ENCODE results near the gene ICE1. TPM values are rescaled to one million over a fixed set of nuclear protein-coding genes. Genes with fewer than 3 reads are reported as not detected.
A peak's percentile ranks its signal among the peaks of the same experiment; 100 is the strongest.

ICE1 gene
- total RNA-seq, 1 donor from 2014 or later = 37.8 TPM

DNA sequence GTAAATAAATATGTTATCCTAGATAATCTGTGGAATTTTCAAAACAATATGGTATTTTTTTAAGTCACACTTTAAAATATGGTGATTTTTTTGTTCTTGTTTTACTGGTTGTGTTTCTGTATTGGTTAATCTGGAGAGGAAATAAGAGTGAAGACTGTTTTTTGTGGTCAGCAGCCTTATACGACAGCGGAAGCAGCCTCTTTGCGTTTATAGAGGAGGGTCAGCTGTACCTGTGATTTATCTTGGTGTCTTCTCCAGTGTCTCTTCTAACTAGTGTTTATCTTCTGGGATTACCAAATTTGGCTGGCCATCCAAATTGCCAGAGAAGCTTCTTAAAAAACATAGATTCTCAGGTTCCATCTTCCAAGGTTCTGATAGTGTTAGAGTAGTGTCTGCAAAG, 58.7 kb downstream of the ICE1 start:
- no peak overlapping the region for H3K4me3 Mint-ChIP-seq
- H3K36me3 Mint-ChIP-seq = peaks cover 31% of the 10 kb centered on the region
- H3K27me3 Mint-ChIP-seq = no peaks in the 10 kb centered on the region
- H3K27ac Mint-ChIP-seq = no peak overlapping the region
- no peaks in the 10 kb centered on the region for H3K9me3 Mint-ChIP-seq
- TF ChIP-seq, protein P1, sequence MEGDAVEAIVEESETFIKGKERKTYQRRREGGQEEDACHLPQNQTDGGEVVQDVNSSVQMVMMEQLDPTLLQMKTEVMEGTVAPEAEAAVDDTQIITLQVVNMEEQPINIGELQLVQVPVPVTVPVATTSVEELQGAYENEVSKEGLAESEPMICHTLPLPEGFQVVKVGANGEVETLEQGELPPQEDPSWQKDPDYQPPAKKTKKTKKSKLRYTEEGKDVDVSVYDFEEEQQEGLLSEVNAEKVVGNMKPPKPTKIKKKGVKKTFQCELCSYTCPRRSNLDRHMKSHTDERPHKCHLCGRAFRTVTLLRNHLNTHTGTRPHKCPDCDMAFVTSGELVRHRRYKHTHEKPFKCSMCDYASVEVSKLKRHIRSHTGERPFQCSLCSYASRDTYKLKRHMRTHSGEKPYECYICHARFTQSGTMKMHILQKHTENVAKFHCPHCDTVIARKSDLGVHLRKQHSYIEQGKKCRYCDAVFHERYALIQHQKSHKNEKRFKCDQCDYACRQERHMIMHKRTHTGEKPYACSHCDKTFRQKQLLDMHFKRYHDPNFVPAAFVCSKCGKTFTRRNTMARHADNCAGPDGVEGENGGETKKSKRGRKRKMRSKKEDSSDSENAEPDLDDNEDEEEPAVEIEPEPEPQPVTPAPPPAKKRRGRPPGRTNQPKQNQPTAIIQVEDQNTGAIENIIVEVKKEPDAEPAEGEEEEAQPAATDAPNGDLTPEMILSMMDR (conservative IDR thresholded peaks at IDR 0.05) = no peak
- H3K4me1 Mint-ChIP-seq (ENCODE audit: unreplicated experiment) = no peaks in the 10 kb centered on the region
- no peak for DNase-seq (ENCODE audit: extremely low spot score, unreplicated experiment)

DNA sequence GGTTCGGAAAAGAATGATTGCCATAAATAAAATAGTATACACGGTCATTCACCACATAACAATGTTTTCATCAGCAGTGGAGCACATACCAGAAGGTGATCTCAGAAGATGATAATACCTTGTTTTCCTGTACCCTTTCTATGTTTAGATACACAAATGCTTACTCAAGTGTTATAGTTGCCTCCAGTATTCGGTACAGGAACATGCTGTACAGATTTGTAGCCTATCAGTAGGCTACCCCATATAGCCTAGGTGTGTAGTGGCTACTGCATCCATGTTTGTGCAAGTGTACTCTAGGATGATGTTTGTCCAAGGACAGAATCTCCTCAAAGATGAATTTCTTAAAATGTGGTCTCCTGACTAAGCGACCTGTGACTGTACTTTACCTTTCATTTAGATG, 59.2 kb downstream of the ICE1 start:
- no peak overlapping the region for H3K4me3 Mint-ChIP-seq
- H3K36me3 Mint-ChIP-seq = peaks cover 28% of the 10 kb centered on the region
- no peaks in the 10 kb centered on the region for H3K4me1 Mint-ChIP-seq (ENCODE audit: unreplicated experiment)
- no peaks in the 10 kb centered on the region for H3K27me3 Mint-ChIP-seq
- no peak overlapping the region for H3K27ac Mint-ChIP-seq
- DNase-seq (ENCODE audit: extremely low spot score, unreplicated experiment) = no peak
- TF ChIP-seq, protein P1 (conservative IDR thresholded peaks at IDR 0.05) = no peak
- no peaks in the 10 kb centered on the region for H3K9me3 Mint-ChIP-seq

DNA sequence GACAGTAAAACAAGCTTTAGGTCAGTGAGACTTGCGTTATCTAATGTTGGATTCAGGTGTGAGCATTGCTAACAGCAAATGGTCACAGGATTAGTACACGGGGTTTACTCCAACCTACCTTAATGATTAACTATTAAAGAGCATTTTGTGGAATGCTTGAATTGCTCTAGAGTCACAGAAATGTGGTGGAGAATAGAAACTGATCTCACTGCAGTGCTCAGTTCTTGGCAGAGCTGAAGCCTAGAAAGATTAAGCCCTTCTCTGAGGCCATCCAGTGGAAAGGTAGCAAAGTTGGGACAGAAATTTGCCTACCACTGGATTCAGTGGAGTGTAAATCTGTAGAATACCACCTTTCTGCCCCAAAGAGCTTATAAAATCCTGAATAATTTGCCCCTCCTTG, 60.9 kb downstream of the ICE1 start:
- Mint-ChIP-seq H3K9me3 (no peaks in the 10 kb centered on the region), H3K27ac (peak overlapping the region; percentile 5), H3K4me1 (ENCODE audit: unreplicated experiment) (no peaks in the 10 kb centered on the region), H3K4me3 (no peak overlapping the region), H3K27me3 (no peaks in the 10 kb centered on the region), H3K36me3 (peaks cover 15% of the 10 kb centered on the region)
- no peak for DNase-seq (ENCODE audit: extremely low spot score, unreplicated experiment)
- TF ChIP-seq, protein P1 (conservative IDR thresholded peaks at IDR 0.05) = no peak

DNA sequence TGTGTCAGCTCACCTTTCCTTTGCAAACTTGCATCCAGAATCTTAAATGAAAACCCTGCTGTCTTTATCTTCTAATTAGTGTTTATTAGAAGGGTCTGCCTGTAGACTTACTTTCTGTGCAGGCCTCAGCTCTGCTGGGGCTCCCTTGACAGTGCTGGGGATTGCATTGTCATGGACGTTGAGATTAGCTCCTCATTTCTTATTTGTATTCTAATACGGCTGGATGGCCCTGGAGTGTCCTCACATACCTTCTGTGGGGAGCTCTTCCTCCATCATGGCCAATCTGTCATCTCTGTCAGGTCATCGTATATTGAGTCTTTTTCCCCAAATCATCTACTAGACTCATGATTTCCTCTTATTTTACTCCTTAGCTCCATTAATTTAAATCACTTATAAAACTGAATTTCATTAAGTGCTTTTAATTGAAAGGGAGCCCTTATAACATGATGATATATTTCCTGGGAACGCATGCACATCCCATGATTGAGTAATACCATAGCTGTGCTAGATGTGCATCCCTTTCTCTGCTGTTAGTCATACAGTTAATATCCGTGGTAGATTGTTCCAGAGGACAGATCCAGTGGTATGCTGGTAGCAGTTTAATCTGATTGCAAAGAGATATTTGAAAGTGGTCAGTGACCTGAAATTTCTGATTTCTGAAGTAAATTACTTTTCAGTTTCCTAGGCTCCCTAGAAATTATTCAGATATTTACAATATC, 61.6 kb downstream of the ICE1 start:
- Mint-ChIP-seq H3K36me3 (peaks cover 8% of the 10 kb centered on the region), H3K4me1 (ENCODE audit: unreplicated experiment) (no peaks in the 10 kb centered on the region), H3K9me3 (no peaks in the 10 kb centered on the region), H3K27me3 (no peaks in the 10 kb centered on the region), H3K4me3 (no peak overlapping the region), H3K27ac (no peak overlapping the region)
- no peak for DNase-seq (ENCODE audit: extremely low spot score, unreplicated experiment)
- TF ChIP-seq, protein P1 (conservative IDR thresholded peaks at IDR 0.05) = no peak

DNA sequence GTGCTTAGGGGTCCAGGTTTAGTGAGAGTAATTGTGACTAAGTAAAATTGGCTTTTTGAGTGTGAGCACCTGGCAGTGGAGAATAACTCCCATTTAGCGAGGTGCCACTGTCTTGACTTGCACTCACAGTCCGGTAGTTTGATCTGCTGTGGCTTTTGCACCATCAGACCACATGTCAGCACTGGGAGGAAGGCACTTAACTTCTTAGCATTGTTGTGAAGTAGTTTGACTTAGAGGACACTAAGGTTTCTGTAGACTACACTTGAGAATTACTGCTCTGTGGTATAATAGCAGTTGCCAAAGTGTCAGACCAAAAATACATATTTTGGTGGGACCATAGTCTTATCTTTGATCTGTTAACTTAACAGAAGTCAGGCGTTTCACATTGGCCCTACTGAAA, 63.6 kb downstream of the ICE1 start:
- Mint-ChIP-seq H3K36me3 (peaks cover 4% of the 10 kb centered on the region), H3K9me3 (no peaks in the 10 kb centered on the region), H3K4me3 (no peak overlapping the region), H3K4me1 (ENCODE audit: unreplicated experiment) (no peaks in the 10 kb centered on the region), H3K27me3 (no peaks in the 10 kb centered on the region), H3K27ac (no peak overlapping the region)
- no peak for DNase-seq (ENCODE audit: extremely low spot score, unreplicated experiment)
- TF ChIP-seq, protein P1 (conservative IDR thresholded peaks at IDR 0.05) = no peak
